ENCODE results near the gene TMEM231.
"Not testable (repeated sequence)": the region's sequence is repeated elsewhere in the genome, so short reads cannot be mapped to it uniquely, and the experiment has no call there.

The TMEM231 gene

GRCh38 chr16:75555707-75556430 is at the start of gene TMEM231:
TMEM231 (minus strand) TSS chr16:75556252; CDS start chr16:75556209, 43 bp downstream.
- DNase-seq (ENCODE audit: low spot score) = peak; percentile 97
- TF ChIP-seq CTCF (IDR thresholded peaks at IDR 0.05; ENCODE audit: borderline replicate concordance, control extremely low read depth, extremely low read depth, insufficient read depth, missing control alignments) = no peak
- in situ Hi-C loops (cut with MboI; ENCODE audit: low sequenced_read_pairs, unreplicated experiment) = no loop called here

GRCh38 chr16:75603241-75603640 is 47.2 kb upstream of the TMEM231 start:
- no peak for DNase-seq (ENCODE audit: low spot score)
- in situ Hi-C loops (cut with MboI; ENCODE audit: low sequenced_read_pairs, unreplicated experiment) = no loop called here
- TF ChIP-seq CTCF (IDR thresholded peaks at IDR 0.05; ENCODE audit: borderline replicate concordance, control extremely low read depth, extremely low read depth, insufficient read depth, missing control alignments) = no peak

GRCh38 chr16:75599452-75600277 is 43.6 kb upstream of the TMEM231 start:
- DNase-seq (ENCODE audit: low spot score) = no peak
- no peak for TF ChIP-seq CTCF (IDR thresholded peaks at IDR 0.05; ENCODE audit: borderline replicate concordance, control extremely low read depth, extremely low read depth, insufficient read depth, missing control alignments)
- in situ Hi-C loops (cut with MboI; ENCODE audit: low sequenced_read_pairs, unreplicated experiment) = no loop called here

- no peak for DNase-seq (ENCODE audit: low spot score)
- no peak for TF ChIP-seq CTCF (IDR thresholded peaks at IDR 0.05; ENCODE audit: borderline replicate concordance, control extremely low read depth, extremely low read depth, insufficient read depth, missing control alignments)
- in situ Hi-C loops (cut with MboI; ENCODE audit: low sequenced_read_pairs, unreplicated experiment) = no loop called here
Measured at GRCh38 chr16:75593825-75594820, 38.1 kb upstream of the TMEM231 start.

- TF ChIP-seq CTCF (IDR thresholded peaks at IDR 0.05; ENCODE audit: borderline replicate concordance, control extremely low read depth, extremely low read depth, insufficient read depth, missing control alignments) = no peak
- no peak for DNase-seq (ENCODE audit: low spot score)
- in situ Hi-C loops (cut with MboI; ENCODE audit: low sequenced_read_pairs, unreplicated experiment) = no loop called here
Measured at GRCh38 chr16:75593308-75593707, 37.3 kb upstream of the TMEM231 start.

GRCh38 chr16:75591927-75592326 is 35.9 kb upstream of the TMEM231 start:
- in situ Hi-C loops (cut with MboI; ENCODE audit: low sequenced_read_pairs, unreplicated experiment); DNase-seq (ENCODE audit: low spot score): not testable (repeated sequence)
